ENCODE data around the gene NPAS2.

GRCh38 chr2:100831831-100832230 lies 11.9 kb downstream of the NPAS2 start:
- TF ChIP-seq CTCF (conservative IDR thresholded peaks at IDR 0.05 in 1 of 2, IDR thresholded peaks at IDR 0.05 in 1 of 2; ENCODE audit: low read depth in 1 of 2, low read length in 2 of 2) (no peak), EZH2 (IDR thresholded peaks at IDR 0.05; ENCODE audit: low read length, missing control alignments) (no peak)
